Measurements from ENCODE around the gene TRIM62. TPM values are rescaled to one million over a fixed set of nuclear protein-coding genes. Genes with fewer than 3 reads are reported as not detected.

TRIM62 gene
- total RNA-seq, 2 donors from 2014 or later = 29.4 to 32.7 TPM

GRCh38 chr1:33162141-33162540 lies 19.7 kb downstream of the TRIM62 start:
- Mint-ChIP-seq H3K36me3 (ENCODE audit: low read depth) (peaks cover 11% of the 10 kb centered on the region), H3K4me1 (peaks cover 15% of the 10 kb centered on the region), H3K4me3 (peak overlapping the region; percentile 55), H3K27me3 (no peaks in the 10 kb centered on the region), H3K27ac (no peak overlapping the region)
- ATAC-seq (no peak), DNase-seq (no peak)
- no peaks in the 10 kb centered on the region for H3K9me3 ChIP-seq (ENCODE audit: control insufficient read depth, low read length, poor library complexity, severe bottlenecking)

- Mint-ChIP-seq H3K27me3 (no peaks in the 10 kb centered on the region), H3K27ac (no peak overlapping the region), H3K36me3 (ENCODE audit: low read depth) (peaks cover 10% of the 10 kb centered on the region), H3K4me3 (peak overlapping the region; percentile 36), H3K4me1 (peaks cover 18% of the 10 kb centered on the region)
- H3K9me3 ChIP-seq (ENCODE audit: control insufficient read depth, low read length, poor library complexity, severe bottlenecking) = no peaks in the 10 kb centered on the region
- no peak for DNase-seq
- ATAC-seq = no peak
These were observed 20.7 kb downstream of the TRIM62 start for GRCh38 chr1:33161061-33161681.

- no peak for DNase-seq
- no peak overlapping the region for H3K27ac Mint-ChIP-seq
- H3K4me3 Mint-ChIP-seq = no peak overlapping the region
- H3K9me3 ChIP-seq (ENCODE audit: control insufficient read depth, low read length, poor library complexity, severe bottlenecking) = no peaks in the 10 kb centered on the region
- H3K27me3 Mint-ChIP-seq = no peaks in the 10 kb centered on the region
- H3K36me3 Mint-ChIP-seq (ENCODE audit: low read depth) = peaks cover 15% of the 10 kb centered on the region
- H3K4me1 Mint-ChIP-seq = peaks cover 14% of the 10 kb centered on the region
- ATAC-seq = no peak
These were observed 22.3 kb downstream of the TRIM62 start for GRCh38 chr1:33159577-33159976.

GRCh38 chr1:33158366-33158765 lies 23.5 kb downstream of the TRIM62 start:
- no peaks in the 10 kb centered on the region for H3K27me3 Mint-ChIP-seq
- H3K9me3 ChIP-seq (ENCODE audit: control insufficient read depth, low read length, poor library complexity, severe bottlenecking) = no peaks in the 10 kb centered on the region
- DNase-seq (no peak), ATAC-seq (no peak)
- H3K4me3 Mint-ChIP-seq = no peak overlapping the region
- H3K4me1 Mint-ChIP-seq = peaks cover 14% of the 10 kb centered on the region
- H3K36me3 Mint-ChIP-seq (ENCODE audit: low read depth) = peaks cover 13% of the 10 kb centered on the region
- H3K27ac Mint-ChIP-seq = no peak overlapping the region

DNA sequence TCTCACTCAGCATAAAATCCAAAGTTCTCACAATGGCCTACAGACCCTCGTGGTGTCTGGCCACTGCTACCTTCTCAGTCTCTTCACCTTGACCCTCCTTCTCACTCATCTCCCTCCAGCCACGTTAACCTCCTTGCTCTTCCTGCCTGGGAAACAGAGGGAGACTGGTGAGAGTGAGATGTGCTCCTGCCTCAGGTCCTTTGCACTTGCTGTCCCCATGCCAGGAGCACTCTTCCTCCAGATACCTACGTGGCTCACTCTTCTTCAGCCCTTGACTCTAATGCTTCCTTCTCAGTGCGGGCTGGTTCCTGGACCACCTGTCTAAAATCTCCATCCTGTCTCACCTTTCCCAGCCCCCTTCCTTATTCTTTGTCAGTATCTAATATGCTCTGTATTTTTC lies 24.7 kb downstream of the TRIM62 start:
- H3K36me3 Mint-ChIP-seq (ENCODE audit: low read depth) = peaks cover 13% of the 10 kb centered on the region
- H3K27ac Mint-ChIP-seq = peak overlapping the region; percentile 83
- H3K9me3 ChIP-seq (ENCODE audit: control insufficient read depth, low read length, poor library complexity, severe bottlenecking) = no peaks in the 10 kb centered on the region
- H3K4me1 Mint-ChIP-seq = peaks cover 17% of the 10 kb centered on the region
- H3K4me3 Mint-ChIP-seq = no peak overlapping the region
- no peaks in the 10 kb centered on the region for H3K27me3 Mint-ChIP-seq
- ATAC-seq = no peak
- no peak for DNase-seq

- H3K27me3 Mint-ChIP-seq = no peaks in the 10 kb centered on the region
These were observed 25.8 kb downstream of the TRIM62 start for GRCh38 chr1:33155877-33156538.

DNA sequence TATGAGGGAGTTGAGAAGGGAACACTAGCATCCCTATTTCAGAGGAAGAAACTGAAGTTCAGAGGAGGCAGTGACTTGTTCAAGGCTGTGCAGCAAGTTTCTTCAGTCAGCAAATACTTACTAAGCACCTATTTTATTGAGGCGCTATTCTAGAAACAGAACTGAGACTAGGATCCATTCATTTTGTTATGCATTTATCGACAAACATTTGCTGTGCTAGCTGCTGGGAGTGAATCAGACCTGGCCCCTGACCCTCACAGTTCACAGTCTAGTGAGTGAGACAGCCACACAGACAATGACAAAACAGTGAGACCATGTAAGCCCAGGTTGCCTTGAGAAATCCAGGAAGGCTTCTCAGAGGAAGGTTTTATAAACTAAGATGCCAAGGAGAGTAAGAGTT lies 28.2 kb downstream of the TRIM62 start:
- H3K36me3 Mint-ChIP-seq (ENCODE audit: low read depth) = peaks cover 10% of the 10 kb centered on the region
- ATAC-seq (no peak), DNase-seq (no peak)
- H3K9me3 ChIP-seq (ENCODE audit: control insufficient read depth, low read length, poor library complexity, severe bottlenecking) = no peaks in the 10 kb centered on the region
- H3K4me3 Mint-ChIP-seq = no peak overlapping the region
- H3K4me1 Mint-ChIP-seq = peaks cover 10% of the 10 kb centered on the region
- H3K27me3 Mint-ChIP-seq = no peaks in the 10 kb centered on the region
- H3K27ac Mint-ChIP-seq = peak overlapping the region; percentile 51

More at GRCh38 chr1:33155877-33156538, 25.8 kb downstream of the TRIM62 start:
- ATAC-seq (no peak), DNase-seq (no peak)
- no peaks in the 10 kb centered on the region for H3K9me3 ChIP-seq (ENCODE audit: control insufficient read depth, low read length, poor library complexity, severe bottlenecking)
- peaks cover 12% of the 10 kb centered on the region for H3K4me1 Mint-ChIP-seq
- peaks cover 13% of the 10 kb centered on the region for H3K36me3 Mint-ChIP-seq (ENCODE audit: low read depth)
- H3K4me3 Mint-ChIP-seq = peak overlapping the region; percentile 78
- peak overlapping the region; percentile 83 for H3K27ac Mint-ChIP-seq

GRCh38 chr1:33152685-33153432 lies 29.0 kb downstream of the TRIM62 start:
- no peak overlapping the region for H3K4me3 Mint-ChIP-seq
- peak overlapping the region; percentile 45 for H3K27ac Mint-ChIP-seq
- no peak for ATAC-seq
- peaks cover 10% of the 10 kb centered on the region for H3K4me1 Mint-ChIP-seq
- no peaks in the 10 kb centered on the region for H3K27me3 Mint-ChIP-seq
- H3K9me3 ChIP-seq (ENCODE audit: control insufficient read depth, low read length, poor library complexity, severe bottlenecking) = no peaks in the 10 kb centered on the region
- H3K36me3 Mint-ChIP-seq (ENCODE audit: low read depth) = peaks cover 10% of the 10 kb centered on the region
- DNase-seq = no peak

GRCh38 chr1:33151116-33151515 lies 30.7 kb downstream of the TRIM62 start:
- Mint-ChIP-seq H3K36me3 (ENCODE audit: low read depth) (peaks cover 8% of the 10 kb centered on the region), H3K4me1 (peaks cover 6% of the 10 kb centered on the region), H3K27me3 (no peaks in the 10 kb centered on the region), H3K4me3 (no peak overlapping the region), H3K27ac (no peak overlapping the region)
- DNase-seq (no peak), ATAC-seq (no peak)
- H3K9me3 ChIP-seq (ENCODE audit: control insufficient read depth, low read length, poor library complexity, severe bottlenecking) = no peaks in the 10 kb centered on the region

DNA sequence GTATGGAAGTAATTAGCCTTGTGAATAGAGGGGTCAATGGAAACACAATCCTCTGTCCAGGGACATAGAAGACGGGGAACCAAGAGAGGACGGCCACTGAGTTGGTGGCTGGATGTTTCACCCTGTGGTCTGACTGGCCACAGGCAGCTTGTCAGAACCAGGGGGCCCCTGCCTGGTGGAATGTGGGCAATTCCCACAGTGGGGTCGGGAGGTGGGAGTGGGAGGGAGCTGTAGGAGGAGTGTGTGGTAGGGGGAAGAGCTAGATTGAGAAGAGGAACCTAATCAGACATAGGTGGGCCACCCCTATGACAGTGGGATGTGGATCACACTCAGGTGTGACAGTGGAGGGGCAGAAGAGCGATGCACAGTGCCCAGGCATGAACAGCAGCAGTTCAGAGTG lies 31.3 kb downstream of the TRIM62 start:
- Mint-ChIP-seq H3K27ac (no peak overlapping the region), H3K27me3 (no peaks in the 10 kb centered on the region), H3K4me3 (no peak overlapping the region), H3K36me3 (ENCODE audit: low read depth) (peaks cover 3% of the 10 kb centered on the region), H3K4me1 (peaks cover 6% of the 10 kb centered on the region)
- no peaks in the 10 kb centered on the region for H3K9me3 ChIP-seq (ENCODE audit: control insufficient read depth, low read length, poor library complexity, severe bottlenecking)
- ATAC-seq = no peak
- no peak for DNase-seq

DNA sequence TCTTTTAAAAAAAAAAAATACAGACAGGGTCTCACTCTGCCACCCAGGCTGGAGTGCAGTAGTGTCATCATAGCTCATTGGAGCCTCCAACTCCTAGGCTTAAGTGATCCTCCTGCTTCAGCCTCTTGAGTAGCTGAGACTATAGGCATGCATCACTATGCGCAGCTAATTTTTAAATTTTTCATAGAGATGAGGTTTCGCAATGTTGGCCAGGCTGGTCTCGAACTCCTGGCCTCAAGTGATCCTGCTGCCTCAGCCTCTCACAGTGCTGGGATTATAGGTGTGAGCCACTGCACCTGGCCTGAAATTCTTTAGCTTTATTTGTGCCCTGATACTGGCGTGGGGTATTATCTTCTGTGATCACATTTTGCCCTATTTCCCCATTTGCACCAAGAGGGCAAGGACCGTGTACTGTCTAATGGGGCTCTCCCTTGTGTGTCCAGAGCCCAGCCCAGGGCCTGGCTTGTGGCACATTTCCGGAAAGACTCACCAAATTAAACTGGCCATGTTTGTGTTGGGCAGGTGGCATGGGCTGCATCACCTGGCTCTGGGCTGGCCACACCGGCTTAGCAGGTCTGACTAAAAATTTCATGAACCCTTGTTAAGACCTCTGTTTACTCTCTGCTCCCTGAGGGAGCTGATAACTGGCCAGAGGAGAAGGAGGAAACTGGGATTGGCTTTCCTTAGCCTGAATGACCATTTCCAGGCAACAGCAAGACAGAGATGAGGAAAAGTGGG lies 32.2 kb downstream of the TRIM62 start:
- Mint-ChIP-seq H3K27me3 (no peaks in the 10 kb centered on the region), H3K36me3 (ENCODE audit: low read depth) (peaks cover 3% of the 10 kb centered on the region), H3K27ac (peak overlapping the region; percentile 56), H3K4me3 (no peak overlapping the region), H3K4me1 (peaks cover 6% of the 10 kb centered on the region)
- no peak for DNase-seq
- ATAC-seq = no peak
- H3K9me3 ChIP-seq (ENCODE audit: control insufficient read depth, low read length, poor library complexity, severe bottlenecking) = no peaks in the 10 kb centered on the region

DNA sequence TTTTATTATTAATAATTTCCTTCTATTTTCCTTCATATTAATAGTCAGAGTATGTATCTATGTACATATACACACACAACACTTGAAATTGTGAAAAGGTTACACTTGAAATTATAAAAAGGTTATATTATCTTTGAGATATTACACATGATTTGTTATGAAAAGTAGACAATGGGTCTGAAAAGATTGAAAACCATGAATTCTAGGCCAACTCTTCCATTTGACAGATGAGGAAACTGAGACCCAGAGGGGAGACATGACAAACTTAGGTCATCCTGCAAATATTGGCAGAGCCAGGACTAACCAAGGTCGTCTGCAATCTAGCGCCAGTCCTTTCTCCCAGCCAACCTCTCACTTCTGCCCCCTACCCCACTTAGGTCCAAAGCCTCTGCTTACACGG lies 33.2 kb downstream of the TRIM62 start:
- H3K27me3 Mint-ChIP-seq = no peaks in the 10 kb centered on the region
- H3K4me1 Mint-ChIP-seq = peaks cover 6% of the 10 kb centered on the region
- DNase-seq (no peak), ATAC-seq (no peak)
- H3K9me3 ChIP-seq (ENCODE audit: control insufficient read depth, low read length, poor library complexity, severe bottlenecking) = no peaks in the 10 kb centered on the region
- no peak overlapping the region for H3K27ac Mint-ChIP-seq
- H3K36me3 Mint-ChIP-seq (ENCODE audit: low read depth) = peaks cover 3% of the 10 kb centered on the region
- H3K4me3 Mint-ChIP-seq = no peak overlapping the region

DNA sequence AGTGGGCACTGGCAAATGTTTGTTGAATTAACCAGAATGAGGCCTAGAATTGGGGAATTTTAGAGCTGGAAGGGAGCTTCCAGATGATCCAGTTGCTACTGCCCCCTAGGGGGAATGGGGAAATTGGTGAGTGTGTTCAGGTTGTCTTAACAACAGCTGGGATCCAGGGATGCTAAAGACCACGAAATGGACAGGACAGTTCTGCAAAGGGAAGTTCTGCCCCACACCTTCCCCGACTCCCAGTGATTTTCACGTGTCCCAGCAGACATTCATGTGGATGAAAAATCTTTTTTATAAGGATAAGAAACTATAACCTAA lies 33.9 kb downstream of the TRIM62 start:
- H3K27ac Mint-ChIP-seq = no peak overlapping the region
- peaks cover 3% of the 10 kb centered on the region for H3K36me3 Mint-ChIP-seq (ENCODE audit: low read depth)
- H3K9me3 ChIP-seq (ENCODE audit: control insufficient read depth, low read length, poor library complexity, severe bottlenecking) = no peaks in the 10 kb centered on the region
- H3K4me3 Mint-ChIP-seq = no peak overlapping the region
- DNase-seq (no peak), ATAC-seq (no peak)
- H3K27me3 Mint-ChIP-seq = no peaks in the 10 kb centered on the region
- peaks cover 8% of the 10 kb centered on the region for H3K4me1 Mint-ChIP-seq
